T follicular helper cell (primary cell): ENCODE data around the gene ACBD3.

ENCODE experiments used
- DNase-seq: peaks from one replicate; pipeline ENCODE4 v3.0.0-alpha.2; 2020; ENCODE audit warnings: low read depth

The ACBD3 gene

DNA sequence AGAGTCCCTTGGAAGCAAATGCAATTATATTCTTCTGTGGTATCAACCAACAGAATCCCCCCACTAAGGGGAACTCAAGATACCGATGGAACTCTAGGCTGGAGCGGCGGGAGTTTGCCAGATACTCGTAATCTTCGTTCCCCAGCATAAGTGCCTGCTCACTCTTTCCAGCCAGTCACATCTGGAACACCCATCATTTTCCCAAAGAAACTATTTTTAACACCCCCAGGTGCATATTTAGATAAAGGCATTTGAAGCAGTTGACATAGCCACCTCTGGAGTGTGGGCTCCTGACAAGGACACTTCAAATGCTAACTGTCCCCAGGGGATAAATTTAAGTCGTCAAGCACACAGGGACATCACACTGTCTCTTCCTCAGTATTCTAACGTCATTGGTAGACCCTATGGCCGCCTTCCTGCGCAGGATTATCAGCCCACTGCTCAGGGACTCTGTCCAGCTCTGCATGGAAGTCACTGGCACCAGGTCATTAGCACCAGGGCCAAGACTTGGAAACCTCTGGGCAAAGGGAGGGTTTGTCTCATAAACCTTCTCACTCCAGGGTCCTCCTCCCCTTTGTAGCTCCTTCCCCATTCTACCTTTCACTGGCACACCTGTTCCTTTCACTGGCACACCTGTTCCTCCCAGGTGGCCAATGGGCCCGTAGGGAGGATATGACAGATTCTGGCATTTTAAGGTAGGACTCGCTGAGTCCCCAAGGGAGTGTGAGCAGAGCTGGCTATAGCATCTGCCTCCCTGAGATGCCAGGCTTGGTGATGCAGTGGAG, 75.3 kb downstream of the ACBD3 start:
- no peak for DNase-seq

DNA sequence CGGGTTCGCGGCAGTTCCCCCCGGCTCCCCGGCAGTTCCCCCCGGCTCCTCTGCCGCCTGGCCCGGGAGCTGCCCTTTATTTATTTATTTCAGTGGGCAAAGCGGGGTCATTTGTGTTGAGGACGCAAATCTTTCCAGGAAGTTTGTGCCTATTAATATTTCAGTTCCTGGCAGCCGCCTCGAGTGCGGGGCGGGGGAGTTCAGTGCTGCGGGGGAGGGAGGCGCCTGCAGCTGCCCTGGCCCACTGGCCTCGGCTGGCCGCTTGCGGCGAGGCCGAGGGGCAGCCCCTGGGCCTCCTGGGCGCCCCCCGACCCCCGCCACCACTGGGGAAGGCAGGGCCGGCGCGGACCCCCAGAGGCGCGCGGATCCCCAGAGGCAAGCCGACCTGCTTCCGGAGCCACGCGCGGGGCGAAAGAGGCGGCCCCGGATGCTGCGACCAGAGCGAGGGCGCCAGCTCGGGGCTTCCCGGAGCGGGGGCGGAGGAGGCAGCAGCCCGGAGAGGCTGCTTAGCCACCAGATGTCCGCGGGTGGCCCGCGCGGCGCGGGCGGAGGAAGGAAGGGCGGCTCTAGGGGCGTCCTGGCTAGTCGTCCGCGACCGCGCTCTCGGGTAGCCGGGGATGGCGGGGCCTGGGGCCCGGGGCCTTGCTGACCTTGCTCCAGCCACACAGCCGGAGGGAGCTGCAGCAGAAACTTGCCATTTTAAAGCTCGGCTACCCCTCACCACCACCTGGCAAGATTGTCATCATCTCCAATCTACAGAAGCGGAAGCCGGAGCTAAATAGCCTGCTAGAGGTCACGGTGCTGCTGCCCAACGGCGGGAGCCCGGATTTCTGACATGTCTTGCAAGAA, 76.1 kb downstream of the ACBD3 start:
- DNase-seq, result no peak

DNA sequence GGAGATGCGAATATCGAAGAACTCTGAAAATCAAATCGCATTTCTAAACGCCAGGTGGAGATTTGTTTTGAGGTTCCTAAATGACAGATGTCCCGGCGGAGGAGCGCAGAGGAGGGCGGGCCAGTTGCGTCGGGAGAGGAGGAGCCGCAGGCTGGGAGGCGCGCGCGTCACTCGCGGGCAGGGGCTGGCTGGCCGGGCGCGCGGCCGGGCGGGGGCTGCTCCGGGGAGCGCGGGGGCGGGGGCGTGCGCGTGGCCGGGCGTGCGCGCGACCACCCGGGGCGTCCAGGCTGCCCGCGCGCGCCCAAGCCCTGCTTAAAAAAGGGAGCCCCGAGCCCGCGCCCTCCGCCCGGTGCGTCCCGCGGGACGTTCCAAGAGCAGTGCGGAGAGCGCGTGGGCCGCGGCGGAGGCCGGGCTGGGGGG, 76.7 kb downstream of the ACBD3 start:
- peak; percentile 59 for DNase-seq

DNA sequence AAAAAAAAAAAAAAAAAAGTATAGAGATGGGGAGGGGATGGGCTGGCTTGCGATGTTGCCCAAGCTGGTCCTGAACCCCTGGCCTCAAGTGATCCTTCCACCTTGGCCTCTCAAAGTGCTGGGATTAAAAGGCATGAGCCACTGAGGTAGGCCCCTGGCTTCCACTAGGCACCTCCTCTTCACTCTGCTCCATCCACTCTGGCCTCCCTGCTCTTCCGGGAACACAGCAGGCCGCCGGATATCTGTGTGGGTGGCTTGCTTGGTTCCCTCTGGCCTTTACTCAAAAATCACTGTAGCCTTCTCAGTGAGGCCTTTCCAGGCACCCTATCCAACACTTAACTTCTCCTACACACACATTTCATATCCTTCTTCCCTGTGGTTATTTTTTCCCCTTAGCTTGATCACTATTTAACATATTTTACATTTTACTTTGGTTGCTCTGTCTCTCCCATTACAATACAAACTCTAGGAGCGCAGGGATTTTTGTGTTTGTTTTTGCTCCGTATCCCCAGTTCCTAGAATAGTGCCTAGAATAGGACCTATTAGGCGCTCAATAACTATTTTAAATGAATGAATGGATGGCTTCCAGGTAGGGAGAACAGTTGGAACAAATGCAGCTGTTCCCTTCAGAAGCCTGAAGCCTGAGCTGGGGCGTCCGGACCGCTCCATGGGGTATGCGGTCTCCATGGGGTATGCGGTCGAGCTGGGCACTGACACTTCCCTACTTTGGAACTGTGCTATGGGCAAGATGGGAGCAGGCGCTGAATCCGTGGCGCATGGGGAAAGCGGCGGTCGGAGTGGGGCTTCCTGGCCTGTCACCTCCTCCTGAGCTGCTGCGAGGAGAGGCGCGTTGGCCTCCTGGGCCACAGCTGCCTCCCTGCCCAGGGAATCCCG, 77.4 kb downstream of the ACBD3 start:
- no peak for DNase-seq

DNA sequence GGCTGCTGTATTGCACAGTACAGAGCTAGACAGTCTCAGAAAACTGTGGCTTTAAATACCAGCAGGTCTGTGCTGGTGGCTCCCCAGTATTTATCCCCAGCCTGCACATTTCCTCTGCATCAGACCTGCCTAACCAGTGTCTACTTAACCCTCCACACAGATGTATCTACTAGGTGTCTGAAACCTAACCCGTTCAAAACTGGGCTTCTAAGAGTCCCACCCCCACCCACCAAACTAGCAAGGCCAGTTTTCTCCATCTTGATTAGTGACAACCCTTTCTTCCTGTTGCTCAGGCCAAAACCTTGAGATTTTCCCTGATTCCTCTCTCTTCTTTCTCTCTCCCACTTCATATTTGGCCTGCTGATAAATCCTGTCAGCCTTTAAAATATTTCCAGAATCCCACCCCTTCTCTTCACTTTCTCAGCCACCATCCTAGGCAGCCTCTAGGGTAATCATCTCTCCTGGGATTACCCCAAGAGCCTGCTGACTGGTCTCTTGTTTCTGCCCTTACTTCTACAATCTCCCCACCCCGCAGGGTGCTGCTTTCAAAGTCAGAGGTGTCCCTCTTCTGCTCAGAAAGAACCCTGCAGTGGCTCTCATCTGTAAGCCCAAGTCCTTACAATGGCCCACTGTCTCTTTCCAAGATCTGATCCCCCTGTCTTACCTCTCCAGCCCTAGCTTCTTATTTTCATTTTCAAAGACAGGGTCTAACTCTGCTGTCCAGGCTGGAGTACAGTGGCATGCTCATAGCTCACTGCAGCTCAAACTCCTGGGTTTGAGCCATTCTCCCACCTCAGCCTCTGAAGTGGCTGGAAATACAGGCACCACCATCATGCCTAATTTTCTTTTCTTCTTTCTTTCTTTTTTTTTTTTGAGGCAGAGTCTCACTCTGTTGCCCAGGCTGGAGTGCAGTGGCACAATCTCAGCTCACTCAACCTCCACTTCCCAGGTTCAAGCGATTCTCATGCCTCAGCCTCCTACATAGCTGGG, 78.8 kb downstream of the ACBD3 start:
- no peak for DNase-seq

DNA sequence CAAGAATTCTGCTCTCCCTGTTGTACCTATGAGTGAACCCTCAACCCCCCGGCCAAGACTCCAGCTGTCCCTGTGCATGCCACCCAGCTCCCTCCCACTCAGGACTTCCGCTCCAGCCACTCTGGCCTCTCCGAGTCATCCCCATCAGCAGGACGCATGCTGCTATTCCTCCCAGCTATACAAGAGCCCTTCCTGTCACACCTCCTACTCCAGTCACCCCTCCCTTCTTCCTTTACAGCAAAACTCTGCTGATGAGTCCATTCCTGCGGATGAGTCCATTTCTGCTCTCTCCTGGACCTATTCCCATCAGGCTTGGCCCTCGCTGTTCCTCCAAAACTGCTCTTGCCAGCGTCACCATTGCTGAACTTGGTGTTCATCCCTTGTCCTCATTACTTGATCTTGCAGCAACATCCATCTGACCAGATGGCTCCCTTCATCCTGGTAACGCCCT, 81.8 kb downstream of the ACBD3 start:
- no peak for DNase-seq

DNA sequence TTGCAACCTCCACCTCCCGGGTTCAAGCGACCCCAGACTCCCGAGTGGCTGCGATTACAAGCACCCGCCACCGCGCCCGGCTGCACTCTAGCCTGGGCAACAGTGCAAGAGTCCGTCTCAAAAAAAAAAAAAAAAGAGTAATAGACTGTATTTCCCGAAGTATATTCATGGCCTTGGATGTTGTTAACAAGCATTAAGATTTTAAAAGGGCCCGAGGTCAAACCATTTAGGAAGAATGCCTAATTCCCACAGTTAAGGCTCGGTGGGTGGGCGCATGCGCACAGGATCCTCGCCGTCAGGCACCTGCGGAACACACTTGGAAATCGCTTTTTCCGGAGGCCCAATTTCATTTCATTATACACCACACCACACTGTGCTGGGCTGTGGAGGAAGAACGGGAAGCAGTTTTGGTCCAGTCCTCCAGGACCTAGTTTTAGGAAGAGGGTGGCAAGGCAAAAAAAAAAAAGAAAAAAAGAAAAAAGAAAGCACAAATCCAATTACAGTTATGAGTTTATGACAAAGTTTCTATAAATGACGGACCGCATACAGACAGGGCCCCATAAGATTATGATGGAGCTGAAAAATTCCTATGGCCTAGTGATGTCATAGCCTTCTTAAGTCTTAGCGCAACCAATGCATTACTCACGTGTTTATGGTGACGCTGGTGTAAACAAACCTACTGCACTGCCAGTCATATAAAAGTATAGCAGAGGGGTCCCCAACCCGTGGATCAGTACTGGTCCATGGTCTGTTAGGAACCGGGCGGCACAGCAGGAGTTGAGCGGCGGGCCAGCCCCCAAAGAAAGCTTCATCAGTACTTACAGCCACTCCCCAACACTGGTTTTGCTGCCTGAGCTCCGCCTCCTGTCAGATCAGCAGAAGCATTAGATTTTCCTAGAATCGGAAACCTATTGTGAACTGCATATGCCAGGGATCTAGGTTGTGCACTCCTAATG, 85.8 kb downstream of the ACBD3 start:
- peak; percentile 17 for DNase-seq

DNA sequence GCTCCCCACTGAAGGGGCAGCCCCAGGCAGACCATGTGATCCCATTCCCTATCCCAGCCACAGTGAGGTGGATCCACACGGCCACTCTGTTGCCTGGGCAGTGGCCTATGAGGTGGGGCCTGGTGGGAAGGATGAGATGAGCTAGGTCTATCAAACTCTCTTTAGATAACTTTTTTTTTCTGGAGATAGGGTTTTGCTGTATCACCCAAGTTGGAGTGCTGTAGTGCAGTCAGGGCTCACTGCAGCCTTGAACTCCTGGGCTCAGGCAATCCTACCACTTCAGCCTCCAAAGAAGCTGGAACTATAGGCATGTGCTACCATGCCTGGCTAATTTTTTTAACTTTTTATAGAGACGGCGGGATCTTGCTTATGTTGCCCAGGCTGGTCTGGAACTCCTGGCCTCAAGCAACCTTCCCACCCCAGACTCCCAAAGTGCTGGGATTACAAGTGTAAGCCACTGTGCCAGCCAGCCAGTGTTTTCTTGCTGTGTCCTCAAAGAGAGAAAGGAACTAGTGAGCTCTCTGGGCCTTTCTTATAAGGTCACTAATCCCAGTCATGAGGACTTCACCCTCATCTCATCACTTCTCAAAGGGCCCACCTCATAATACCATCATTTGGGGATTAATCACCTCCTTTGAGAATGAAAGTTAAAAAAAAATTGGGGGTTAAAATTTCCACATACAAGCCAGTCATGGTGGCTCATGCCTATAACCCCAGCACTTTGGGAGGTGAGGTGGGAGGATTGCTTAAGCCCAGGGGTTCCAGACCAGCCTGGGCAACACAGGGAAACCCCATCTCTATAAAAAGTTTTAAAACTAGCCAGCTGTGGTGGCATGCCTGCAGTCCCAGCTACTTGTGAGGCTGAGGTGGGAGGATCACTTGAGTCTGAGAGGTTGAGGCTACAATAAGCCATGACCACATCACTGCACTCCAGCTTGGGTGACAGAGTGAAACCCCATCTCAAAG, 87.4 kb downstream of the ACBD3 start:
- DNase-seq, result no peak

DNA sequence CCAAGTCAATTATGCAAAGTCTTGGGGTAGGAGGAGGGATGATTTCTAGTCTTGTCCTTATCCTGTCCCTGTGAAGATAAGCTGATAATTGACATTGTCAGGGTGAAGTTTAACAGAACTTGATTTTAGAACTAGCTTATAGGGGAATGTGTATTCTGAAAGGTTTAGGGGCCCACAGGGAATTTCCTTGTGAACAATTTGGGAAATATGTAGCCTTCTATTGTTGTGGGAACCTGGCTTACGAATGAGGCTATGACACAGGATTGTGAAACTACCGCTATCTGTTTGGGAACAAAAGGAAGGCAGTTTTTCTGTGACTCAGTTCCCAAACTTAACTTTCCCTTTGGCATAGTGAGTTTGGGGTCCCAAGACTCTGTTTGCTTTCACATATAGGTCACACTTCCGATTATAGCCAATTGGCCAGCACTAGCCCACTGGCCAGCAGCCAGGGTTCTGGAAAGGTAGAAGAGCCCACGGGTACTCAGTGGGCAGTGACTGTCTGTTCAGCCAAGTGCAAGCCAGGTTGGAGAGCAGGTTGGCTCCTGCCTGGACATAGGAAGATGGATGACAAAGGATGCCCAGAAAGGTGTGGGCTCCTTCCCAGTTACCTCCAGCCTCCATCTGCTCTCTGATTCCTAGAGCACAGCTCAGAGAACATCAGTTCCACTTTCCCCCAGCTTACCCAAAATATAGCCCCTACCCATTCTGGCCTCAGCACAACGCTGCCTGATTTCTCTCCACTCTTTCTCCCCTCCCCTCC, 88.5 kb downstream of the ACBD3 start:
- DNase-seq, result no peak

DNA sequence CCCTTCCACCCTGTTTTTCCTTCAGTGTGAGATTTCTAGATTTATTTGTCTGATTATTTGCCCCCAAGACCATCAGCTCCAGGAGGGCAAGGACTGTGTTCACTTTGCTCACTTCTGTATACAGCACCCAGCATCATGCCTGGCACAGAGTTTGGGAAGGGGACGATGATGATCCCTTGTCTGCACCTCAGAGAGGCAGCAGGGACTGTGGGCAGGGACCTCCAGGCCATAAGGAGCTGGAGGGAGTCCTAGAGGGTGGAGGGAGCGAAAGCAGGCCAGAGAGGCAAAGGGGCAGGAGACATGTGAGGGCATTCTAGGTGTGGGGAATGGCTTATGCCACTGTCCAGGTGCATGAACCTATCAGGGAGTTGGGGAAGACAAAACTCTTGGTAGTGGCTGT, 91.3 kb downstream of the ACBD3 start:
- DNase-seq, result no peak
